WTC11 (cell line): Measurements from ENCODE around the gene PAPOLG. TPM values are rescaled to one million over a fixed set of nuclear protein-coding genes. Genes with fewer than 3 reads are reported as not detected.

Experiments used
- ATAC-seq: fragments of 200-7000 bp; cut with Tn5 transposase; 2 replicates; pipeline ENCODE4 v1.10.0; 2021; ENCODE audit warnings: mild to moderate bottlenecking, moderate library complexity
- CTCF ChIA-PET: fragments of 300-600 bp; sonication (Branson Sonifier 250); formaldehyde crosslinking; loops from one replicate; lab custom pipeline; 2021; ENCODE audit warnings: antibody characterized with exemption; lab: Charles Lee
- POLR2A ChIA-PET: fragments of 350-600 bp; sonication (Branson Sonifier 250); formaldehyde crosslinking; loops from one replicate; lab custom pipeline; 2021; ENCODE audit warnings: antibody characterized with exemption; lab: Charles Lee
- DNase-seq: peaks from one replicate; pipeline ENCODE4 v3.0.0; 2021; ENCODE audit warnings: low spot score
- H3K27ac Mint-ChIP-seq: 2 replicates; pipeline ENCODE4 v1.8.0; 2021; ENCODE audit warnings: mixed read lengths
- H3K27me3 Mint-ChIP-seq: 2 replicates; pipeline ENCODE4 v1.8.0; 2021; ENCODE audit warnings: low read depth, mild to moderate bottlenecking, moderate library complexity, mixed read lengths
- H3K36me3 Mint-ChIP-seq: 2 replicates; pipeline ENCODE4 v1.8.0; 2021; ENCODE audit warnings: mixed read lengths
- H3K4me1 Mint-ChIP-seq: 2 replicates; pipeline ENCODE4 v1.8.0; 2022; ENCODE audit warnings: mixed read lengths
- H3K4me3 Mint-ChIP-seq: 2 replicates; pipeline ENCODE4 v1.8.0; 2021; ENCODE audit warnings: mild to moderate bottlenecking, moderate library complexity, mixed read lengths
- H3K9me3 Mint-ChIP-seq: 2 replicates; pipeline ENCODE4 v1.8.0; 2021; ENCODE audit warnings: mixed read lengths
- ATF3 ChIP-seq: sonication (generic); formaldehyde crosslinking; conservative IDR thresholded peaks from 2 replicates; pipeline ENCODE4 v1.8.1; 2022; ENCODE audit warnings: mild to moderate bottlenecking, missing genetic modification reagents
- ELF4 ChIP-seq: sonication (generic); formaldehyde crosslinking; IDR thresholded peaks from 2 replicates; pipeline ENCODE4 v1.8.1; 2022; ENCODE audit warnings: low read depth, mild to moderate bottlenecking, moderate library complexity, missing genetic modification reagents
- GTF2I ChIP-seq: fragments of 250-450 bp; sonication (Bioruptor Pico); conservative IDR thresholded peaks from 2 replicates; pipeline ENCODE4 v1.4.0; 2021; ENCODE audit warnings: mild to moderate bottlenecking
- JUN ChIP-seq: sonication (generic); formaldehyde crosslinking; IDR thresholded peaks from 2 replicates; pipeline ENCODE4 v1.8.0; 2023; ENCODE audit warnings: mild to moderate bottlenecking, missing genetic modification reagents
- MXD4 ChIP-seq: fragments of 250-450 bp; sonication (Bioruptor Pico); IDR thresholded peaks from 2 replicates; pipeline ENCODE4 v1.8.0; 2021; ENCODE audit warnings: mild to moderate bottlenecking, moderate library complexity, borderline replicate concordance
- NFYB ChIP-seq: sonication (generic); formaldehyde crosslinking; conservative IDR thresholded peaks from 2 replicates; pipeline ENCODE4 v1.8.0; 2022; ENCODE audit warnings: low read depth, missing genetic modification reagents
- NR2C2 ChIP-seq: sonication (generic); formaldehyde crosslinking; IDR thresholded peaks from 2 replicates; pipeline ENCODE4 v1.8.0; 2022; ENCODE audit warnings: mild to moderate bottlenecking, missing genetic modification reagents
- SMAD3 ChIP-seq: sonication (generic); formaldehyde crosslinking; IDR thresholded peaks from 2 replicates; pipeline ENCODE4 v1.8.0; 2022; ENCODE audit warnings: missing genetic modification reagents, mild to moderate bottlenecking, borderline replicate concordance
- TCF7 ChIP-seq: sonication (generic); formaldehyde crosslinking; IDR thresholded peaks from 2 replicates; pipeline ENCODE4 v1.8.0; 2022; ENCODE audit warnings: mild to moderate bottlenecking, low read depth, missing genetic modification reagents, moderate library complexity
- TEAD1 ChIP-seq: sonication (generic); formaldehyde crosslinking; IDR thresholded peaks from 2 replicates; pipeline ENCODE4 v1.8.0; 2022; ENCODE audit warnings: mild to moderate bottlenecking, missing genetic modification reagents
- ZNF396 ChIP-seq: fragments of 250-450 bp; sonication (Bioruptor Pico); IDR thresholded peaks from 2 replicates; pipeline ENCODE4 v1.8.0; 2021; ENCODE audit warnings: mild to moderate bottlenecking, moderate library complexity, borderline replicate concordance
- total RNA-seq: library from RNA; stranded (reverse); gene quantifications from 3 replicates; pipeline ENCODE4 v1.2.3, GENCODE V29; 2021
- TF ChIP-seq, protein P1 (sequence below): fragments of 250-450 bp; sonication (Bioruptor Pico); IDR thresholded peaks from 2 replicates; pipeline ENCODE4 v1.9.0; 2021; ENCODE audit warnings: mild to moderate bottlenecking
- TF ChIP-seq, protein P2 (sequence below): sonication (generic); formaldehyde crosslinking; IDR thresholded peaks from 2 replicates; pipeline ENCODE4 v1.8.1; 2023; ENCODE audit warnings: mild to moderate bottlenecking, missing genetic modification reagents, moderate library complexity
- TF ChIP-seq, protein P3 (sequence below): sonication (generic); formaldehyde crosslinking; IDR thresholded peaks from 2 replicates; pipeline ENCODE4 v1.8.0; 2023; ENCODE audit warnings: mild to moderate bottlenecking, missing genetic modification reagents
- TF ChIP-seq, protein P4 (sequence below): sonication (generic); formaldehyde crosslinking; IDR thresholded peaks from 2 replicates; pipeline ENCODE4 v1.8.1; 2023; ENCODE audit warnings: mild to moderate bottlenecking, moderate library complexity, missing genetic modification reagents
- TF ChIP-seq, protein P5 (sequence below): sonication (generic); formaldehyde crosslinking; IDR thresholded peaks from 2 replicates; pipeline ENCODE4 v1.8.1; 2023; ENCODE audit warnings: mild to moderate bottlenecking, missing genetic modification reagents
- TF ChIP-seq, protein P6 (sequence below): sonication (generic); formaldehyde crosslinking; IDR thresholded peaks from 2 replicates; pipeline ENCODE4 v1.8.0; 2022; ENCODE audit warnings: mild to moderate bottlenecking, missing genetic modification reagents

Gene PAPOLG
- total RNA-seq, 1 experiment from 2014 or later = 22.5 TPM

DNA sequence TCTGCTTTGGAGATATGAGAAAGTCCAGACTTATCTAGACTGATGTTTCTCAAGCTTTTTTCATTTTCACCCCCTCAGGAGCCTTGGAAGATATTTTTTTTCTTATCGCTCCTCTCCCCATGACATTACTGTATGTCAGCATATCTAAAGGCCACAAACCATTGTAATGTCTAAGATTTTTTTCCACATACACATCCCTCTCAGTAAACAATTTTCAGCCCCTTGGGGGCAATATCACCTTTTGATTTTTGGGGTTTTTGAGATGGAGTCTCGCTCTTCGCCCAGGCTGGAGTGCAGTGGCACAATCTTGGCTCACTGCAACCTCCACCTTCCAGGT, 65.0 kb downstream of the PAPOLG start (continued):
- TF ChIP-seq, protein P1, sequence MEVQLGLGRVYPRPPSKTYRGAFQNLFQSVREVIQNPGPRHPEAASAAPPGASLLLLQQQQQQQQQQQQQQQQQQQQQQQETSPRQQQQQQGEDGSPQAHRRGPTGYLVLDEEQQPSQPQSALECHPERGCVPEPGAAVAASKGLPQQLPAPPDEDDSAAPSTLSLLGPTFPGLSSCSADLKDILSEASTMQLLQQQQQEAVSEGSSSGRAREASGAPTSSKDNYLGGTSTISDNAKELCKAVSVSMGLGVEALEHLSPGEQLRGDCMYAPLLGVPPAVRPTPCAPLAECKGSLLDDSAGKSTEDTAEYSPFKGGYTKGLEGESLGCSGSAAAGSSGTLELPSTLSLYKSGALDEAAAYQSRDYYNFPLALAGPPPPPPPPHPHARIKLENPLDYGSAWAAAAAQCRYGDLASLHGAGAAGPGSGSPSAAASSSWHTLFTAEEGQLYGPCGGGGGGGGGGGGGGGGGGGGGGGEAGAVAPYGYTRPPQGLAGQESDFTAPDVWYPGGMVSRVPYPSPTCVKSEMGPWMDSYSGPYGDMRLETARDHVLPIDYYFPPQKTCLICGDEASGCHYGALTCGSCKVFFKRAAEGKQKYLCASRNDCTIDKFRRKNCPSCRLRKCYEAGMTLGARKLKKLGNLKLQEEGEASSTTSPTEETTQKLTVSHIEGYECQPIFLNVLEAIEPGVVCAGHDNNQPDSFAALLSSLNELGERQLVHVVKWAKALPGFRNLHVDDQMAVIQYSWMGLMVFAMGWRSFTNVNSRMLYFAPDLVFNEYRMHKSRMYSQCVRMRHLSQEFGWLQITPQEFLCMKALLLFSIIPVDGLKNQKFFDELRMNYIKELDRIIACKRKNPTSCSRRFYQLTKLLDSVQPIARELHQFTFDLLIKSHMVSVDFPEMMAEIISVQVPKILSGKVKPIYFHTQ (CRISPR knock-in tag) = no peak
- TF ChIP-seq, protein P2, sequence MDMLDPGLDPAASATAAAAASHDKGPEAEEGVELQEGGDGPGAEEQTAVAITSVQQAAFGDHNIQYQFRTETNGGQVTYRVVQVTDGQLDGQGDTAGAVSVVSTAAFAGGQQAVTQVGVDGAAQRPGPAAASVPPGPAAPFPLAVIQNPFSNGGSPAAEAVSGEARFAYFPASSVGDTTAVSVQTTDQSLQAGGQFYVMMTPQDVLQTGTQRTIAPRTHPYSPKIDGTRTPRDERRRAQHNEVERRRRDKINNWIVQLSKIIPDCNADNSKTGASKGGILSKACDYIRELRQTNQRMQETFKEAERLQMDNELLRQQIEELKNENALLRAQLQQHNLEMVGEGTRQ (CRISPR knock-in tag) = no peak
- TF ChIP-seq ELF4 (CRISPR knock-in tag) = no peak
- TF ChIP-seq, protein P3, sequence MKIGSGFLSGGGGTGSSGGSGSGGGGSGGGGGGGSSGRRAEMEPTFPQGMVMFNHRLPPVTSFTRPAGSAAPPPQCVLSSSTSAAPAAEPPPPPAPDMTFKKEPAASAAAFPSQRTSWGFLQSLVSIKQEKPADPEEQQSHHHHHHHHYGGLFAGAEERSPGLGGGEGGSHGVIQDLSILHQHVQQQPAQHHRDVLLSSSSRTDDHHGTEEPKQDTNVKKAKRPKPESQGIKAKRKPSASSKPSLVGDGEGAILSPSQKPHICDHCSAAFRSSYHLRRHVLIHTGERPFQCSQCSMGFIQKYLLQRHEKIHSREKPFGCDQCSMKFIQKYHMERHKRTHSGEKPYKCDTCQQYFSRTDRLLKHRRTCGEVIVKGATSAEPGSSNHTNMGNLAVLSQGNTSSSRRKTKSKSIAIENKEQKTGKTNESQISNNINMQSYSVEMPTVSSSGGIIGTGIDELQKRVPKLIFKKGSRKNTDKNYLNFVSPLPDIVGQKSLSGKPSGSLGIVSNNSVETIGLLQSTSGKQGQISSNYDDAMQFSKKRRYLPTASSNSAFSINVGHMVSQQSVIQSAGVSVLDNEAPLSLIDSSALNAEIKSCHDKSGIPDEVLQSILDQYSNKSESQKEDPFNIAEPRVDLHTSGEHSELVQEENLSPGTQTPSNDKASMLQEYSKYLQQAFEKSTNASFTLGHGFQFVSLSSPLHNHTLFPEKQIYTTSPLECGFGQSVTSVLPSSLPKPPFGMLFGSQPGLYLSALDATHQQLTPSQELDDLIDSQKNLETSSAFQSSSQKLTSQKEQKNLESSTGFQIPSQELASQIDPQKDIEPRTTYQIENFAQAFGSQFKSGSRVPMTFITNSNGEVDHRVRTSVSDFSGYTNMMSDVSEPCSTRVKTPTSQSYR (CRISPR knock-in tag) = no peak
- no peak for TF ChIP-seq MXD4 (CRISPR knock-in tag)
- TF ChIP-seq ATF3 (CRISPR knock-in tag) = no peak
- no peak for TF ChIP-seq SMAD3
- TF ChIP-seq, protein P4, sequence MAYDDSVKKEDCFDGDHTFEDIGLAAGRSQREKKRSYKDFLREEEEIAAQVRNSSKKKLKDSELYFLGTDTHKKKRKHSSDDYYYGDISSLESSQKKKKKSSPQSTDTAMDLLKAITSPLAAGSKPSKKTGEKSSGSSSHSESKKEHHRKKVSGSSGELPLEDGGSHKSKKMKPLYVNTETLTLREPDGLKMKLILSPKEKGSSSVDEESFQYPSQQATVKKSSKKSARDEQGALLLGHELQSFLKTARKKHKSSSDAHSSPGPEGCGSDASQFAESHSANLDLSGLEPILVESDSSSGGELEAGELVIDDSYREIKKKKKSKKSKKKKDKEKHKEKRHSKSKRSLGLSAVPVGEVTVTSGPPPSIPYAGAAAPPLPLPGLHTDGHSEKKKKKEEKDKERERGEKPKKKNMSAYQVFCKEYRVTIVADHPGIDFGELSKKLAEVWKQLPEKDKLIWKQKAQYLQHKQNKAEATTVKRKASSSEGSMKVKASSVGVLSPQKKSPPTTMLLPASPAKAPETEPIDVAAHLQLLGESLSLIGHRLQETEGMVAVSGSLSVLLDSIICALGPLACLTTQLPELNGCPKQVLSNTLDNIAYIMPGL (CRISPR knock-in tag) = no peak

DNA sequence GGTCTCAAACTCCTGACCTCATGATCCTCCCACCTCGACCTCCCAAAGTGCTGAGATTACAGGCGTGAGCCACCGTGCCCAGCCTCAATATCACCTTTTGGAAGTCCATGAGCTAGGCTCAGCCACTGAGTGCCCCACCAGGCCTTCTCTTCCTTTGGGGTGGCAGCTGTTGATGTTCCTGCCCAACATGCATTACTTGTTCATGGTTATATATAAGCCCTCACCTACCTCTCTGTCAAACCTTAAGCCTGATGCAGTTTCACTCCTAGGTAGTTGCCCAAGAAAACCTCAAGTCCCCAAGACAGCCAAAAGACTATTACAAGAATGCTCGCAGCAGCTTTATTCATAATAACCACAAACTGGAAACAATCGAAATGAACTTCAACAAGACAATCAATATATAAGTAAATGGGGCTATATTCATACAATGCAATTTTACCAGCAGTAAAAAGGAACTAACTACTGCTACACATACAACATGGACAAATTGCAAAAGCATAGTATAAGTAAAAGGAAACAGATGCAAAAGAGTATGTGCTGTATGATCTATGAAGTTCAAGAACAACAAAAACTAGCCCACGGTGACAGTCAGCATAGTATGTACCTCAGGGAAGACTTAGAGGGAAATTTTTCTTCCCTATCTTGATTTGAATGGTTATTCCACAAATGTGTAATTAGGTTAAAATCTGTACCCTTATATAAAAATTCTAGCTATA, 65.7 kb downstream of the PAPOLG start:
- H3K36me3 Mint-ChIP-seq = no peaks in the 10 kb centered on the region
- no peak overlapping the region for H3K27ac Mint-ChIP-seq
- H3K4me3 Mint-ChIP-seq = no peak overlapping the region
- ATAC-seq (no peak), DNase-seq (no peak)
- CTCF ChIA-PET = interaction anchor here (0.6 to 1.2 kb wide), 2 partner anchors 16 to 177 kb away, joined by 3 read pairs; no protein-coding TSS in a partner anchor
- H3K27me3 Mint-ChIP-seq = no peaks in the 10 kb centered on the region
- 0 out of 2 replicates have a peak, but pooled peaks cover 3% of the 10 kb centered on the region for H3K4me1 Mint-ChIP-seq
- no peaks in the 10 kb centered on the region for H3K9me3 Mint-ChIP-seq
- TF ChIP-seq, protein P5, sequence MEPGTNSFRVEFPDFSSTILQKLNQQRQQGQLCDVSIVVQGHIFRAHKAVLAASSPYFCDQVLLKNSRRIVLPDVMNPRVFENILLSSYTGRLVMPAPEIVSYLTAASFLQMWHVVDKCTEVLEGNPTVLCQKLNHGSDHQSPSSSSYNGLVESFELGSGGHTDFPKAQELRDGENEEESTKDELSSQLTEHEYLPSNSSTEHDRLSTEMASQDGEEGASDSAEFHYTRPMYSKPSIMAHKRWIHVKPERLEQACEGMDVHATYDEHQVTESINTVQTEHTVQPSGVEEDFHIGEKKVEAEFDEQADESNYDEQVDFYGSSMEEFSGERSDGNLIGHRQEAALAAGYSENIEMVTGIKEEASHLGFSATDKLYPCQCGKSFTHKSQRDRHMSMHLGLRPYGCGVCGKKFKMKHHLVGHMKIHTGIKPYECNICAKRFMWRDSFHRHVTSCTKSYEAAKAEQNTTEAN (CRISPR knock-in tag) = no peak
- TF ChIP-seq NR2C2 (CRISPR knock-in tag) = no peak
- no peak for TF ChIP-seq ZNF396 (CRISPR knock-in tag)
- POLR2A ChIA-PET = no interaction called here

- Mint-ChIP-seq H3K4me3 (no peak overlapping the region), H3K27me3 (no peaks in the 10 kb centered on the region), H3K36me3 (no peaks in the 10 kb centered on the region), H3K4me1 (0 out of 2 replicates have a peak, but pooled peaks cover 3% of the 10 kb centered on the region), H3K9me3 (no peaks in the 10 kb centered on the region), H3K27ac (no peak overlapping the region)
- ChIA-PET CTCF (interaction anchor here (0.6 kb wide), 1 partner anchor 18 kb away, joined by 3 read pairs; no protein-coding TSS in a partner anchor), POLR2A (no interaction called here)
- TF ChIP-seq NFYB (CRISPR knock-in tag) = no peak
- no peak for TF ChIP-seq TEAD1
- TF ChIP-seq TCF7 (CRISPR knock-in tag) = no peak
- no peak for TF ChIP-seq JUN
- TF ChIP-seq GTF2I = no peak
- TF ChIP-seq, protein P6, sequence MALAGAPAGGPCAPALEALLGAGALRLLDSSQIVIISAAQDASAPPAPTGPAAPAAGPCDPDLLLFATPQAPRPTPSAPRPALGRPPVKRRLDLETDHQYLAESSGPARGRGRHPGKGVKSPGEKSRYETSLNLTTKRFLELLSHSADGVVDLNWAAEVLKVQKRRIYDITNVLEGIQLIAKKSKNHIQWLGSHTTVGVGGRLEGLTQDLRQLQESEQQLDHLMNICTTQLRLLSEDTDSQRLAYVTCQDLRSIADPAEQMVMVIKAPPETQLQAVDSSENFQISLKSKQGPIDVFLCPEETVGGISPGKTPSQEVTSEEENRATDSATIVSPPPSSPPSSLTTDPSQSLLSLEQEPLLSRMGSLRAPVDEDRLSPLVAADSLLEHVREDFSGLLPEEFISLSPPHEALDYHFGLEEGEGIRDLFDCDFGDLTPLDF (CRISPR knock-in tag) = no peak
- DNase-seq = no peak
- ATAC-seq = no peak
Measured at GRCh38 chr2:60822987-60823386, 66.9 kb downstream of the PAPOLG start.
